HepG2 (cell line): ENCODE measurements around the gene AVPR2. TPM values are rescaled to one million over a fixed set of nuclear protein-coding genes. Genes with fewer than 3 reads are reported as not detected.

ENCODE experiments used
- ATAC-seq: fragments of 200-7000 bp; cut with Tn5 transposase; 3 replicates; pipeline ENCODE4 v1.9.1; 2020; ENCODE audit warnings: mild to moderate bottlenecking, moderate library complexity
- BruUV-seq: library from RNA; stranded (reverse); fragments of 400-500 nt; replicated peaks from 2 replicates; lab custom pipeline; 2021; lab: Mats Ljungman, UMichigan
- CTCF ChIA-PET: fragments of 300-600 bp; formaldehyde crosslinking; extraction: SDS; loops from one replicate; lab custom pipeline; 2021; ENCODE audit warnings: low total read pairs, inconsistent platforms, low intra/inter-chr PET ratio; lab: Yijun Ruan, JAX
- POLR2A ChIA-PET: fragments of 350-600 bp; sonication (Branson Sonifier 250); formaldehyde crosslinking; loops from one replicate; lab custom pipeline; 2020; ENCODE audit warnings: antibody characterized with exemption, inconsistent platforms; lab: Yijun Ruan, JAX
- DNase-seq: peaks from one replicate; pipeline ENCODE4 v3.0.0-alpha.2; 2015; ENCODE audit warnings: low spot score
- FAIRE-seq: peaks from 3 replicates; lab custom pipeline; 2011; peaks lifted over from hg19 to GRCh38; lab: Jason Lieb, UNC
- H2AFZ ChIP-seq: one replicate; pipeline ENCODE4 v1.6.1; 2011; ENCODE audit warnings: low read length, inconsistent platforms
- H3K27ac ChIP-seq: fragments of 300-600 bp; 3 replicates; pipeline ENCODE4 v1.8.0; 2011; ENCODE audit warnings: mixed run types, mild to moderate bottlenecking, mixed read lengths, low read length, inconsistent platforms; ENCODE audit not compliant: insufficient read depth; ENCODE audit errors: extremely low read length
- H3K27me3 ChIP-seq, 2 experiments: fragments of 200-600 bp in 1 of 2; 2 replicates in 1 of 2; 3 replicates in 1 of 2; pipeline versions ENCODE4 v1.6.0 to v1.8.0; 2011; ENCODE audit warnings: low read length in 2 of 2, mild to moderate bottlenecking in 2 of 2, moderate library complexity in 2 of 2, inconsistent platforms in 1 of 2; ENCODE audit not compliant: insufficient read depth in 2 of 2, control insufficient read depth in 1 of 2
- H3K36me3 ChIP-seq, 2 experiments: fragments of 200-600 bp in 1 of 2; replicated peaks in 1 of 2; 2 replicates in 1 of 2; 3 replicates in 1 of 2; pipeline versions ENCODE4 v1.5.1 to v1.8.0; 2011; ENCODE audit warnings: low read length in 2 of 2, inconsistent platforms in 1 of 2; ENCODE audit not compliant: insufficient read depth in 2 of 2, control insufficient read depth in 1 of 2
- H3K4me1 ChIP-seq: 2 replicates; pipeline ENCODE4 v1.5.1; 2012; ENCODE audit warnings: low read length, inconsistent platforms; ENCODE audit not compliant: insufficient read depth
- H3K4me2 ChIP-seq: 2 replicates; pipeline ENCODE4 v1.6.0; 2011; ENCODE audit warnings: low read depth, low read length, inconsistent platforms
- H3K4me3 ChIP-seq, 3 experiments: fragments of 200-600 bp in 1 of 3; sonication (generic), shearing (Covaris generic) in 1 of 3; replicated peaks in 1 of 3; 2 replicates each; pipeline ENCODE4 v1.5.1; 2011 to 2016; ENCODE audit warnings: low read length in 3 of 3, inconsistent platforms in 2 of 3, low read depth in 2 of 3, mild to moderate bottlenecking in 2 of 3, control low read depth in 1 of 3, mixed read lengths in 1 of 3; ENCODE audit not compliant: insufficient read depth in 1 of 3
- H3K79me2 ChIP-seq: one replicate; pipeline ENCODE4 v1.6.1; 2011; ENCODE audit warnings: low read length, inconsistent platforms; ENCODE audit not compliant: insufficient read depth
- H3K9ac ChIP-seq: 2 replicates; pipeline ENCODE4 v1.6.0; 2011; ENCODE audit warnings: mild to moderate bottlenecking, low read depth, low read length, inconsistent platforms; ENCODE audit not compliant: insufficient read depth
- H3K9me3 ChIP-seq: 2 replicates; pipeline ENCODE4 v1.5.1; 2012; ENCODE audit warnings: mild to moderate bottlenecking, low read length
- H4K20me1 ChIP-seq: 2 replicates; pipeline ENCODE4 v1.6.0; 2011; ENCODE audit warnings: inconsistent platforms, mild to moderate bottlenecking, low read length, moderate library complexity; ENCODE audit not compliant: insufficient read depth
- ATF4 ChIP-seq, 2 experiments: fragments of 450-650 bp in 1 of 2; sonication (generic) in 1 of 2; formaldehyde crosslinking; IDR thresholded peaks; 2 replicates each; pipeline versions ENCODE4 v1.5.0 to v1.8.0; 2020 to 2022; ENCODE audit warnings: mild to moderate bottlenecking in 1 of 2, missing genetic modification reagents in 1 of 2
- CBX2 ChIP-seq, 2 experiments: fragments of 200-600 bp in 1 of 2; sonication (generic); formaldehyde crosslinking in 1 of 2; IDR thresholded peaks; 2 replicates each; pipeline versions ENCODE4 v1.7.0 to v1.8.1; 2018 to 2022; ENCODE audit warnings: low read depth in 2 of 2, low read length in 1 of 2, mild to moderate bottlenecking in 1 of 2, missing genetic modification reagents in 1 of 2
- RXRB ChIP-seq: IDR thresholded peaks from 2 replicates; pipeline ENCODE4 v1.6.1; 2016; ENCODE audit warnings: borderline replicate concordance, missing genetic modification reagents, missing compliant biosample characterization
- SOX6 ChIP-seq, 2 experiments: fragments of 450-650 bp in 1 of 2; sonication (generic) in 1 of 2; formaldehyde crosslinking in 1 of 2; IDR thresholded peaks; 2 replicates each; pipeline versions ENCODE4 v1.4.0 to v1.6.1; 2017 to 2020; ENCODE audit warnings: antibody characterized with exemption in 1 of 2, mild to moderate bottlenecking in 1 of 2, missing genetic modification reagents in 1 of 2
- ZNF563 ChIP-seq: sonication (generic); formaldehyde crosslinking; IDR thresholded peaks from 2 replicates; pipeline ENCODE4 v1.8.0; 2022; ENCODE audit warnings: mild to moderate bottlenecking, moderate library complexity, missing genetic modification reagents
- ZNF891 ChIP-seq: sonication (generic); formaldehyde crosslinking; IDR thresholded peaks from 2 replicates; pipeline ENCODE4 v1.5.0; 2020; ENCODE audit warnings: mild to moderate bottlenecking, missing genetic modification reagents
- WGBS: methylation state at CpG from one replicate; pipeline ENCODE4 v1.1.6; 2017; ENCODE audit warnings: low lambda C conversion rate; 5-methylcytosine and 5-hydroxymethylcytosine counted together
- in situ Hi-C: cut with HindIII; loops from 2 replicates; pipeline ENCODE4 v1.10.0; 2017; ENCODE audit warnings: low pct_unique_long_range_greater_than_20kb; ENCODE audit not compliant: extremely low pct_ligation_motif_present
- intact Hi-C: fragments of 100-400 bp; cut with micrococcal nuclease; formaldehyde crosslinking; loops from one replicate; pipeline ENCODE4 v1.10.0; 2022; ENCODE audit not compliant: unreplicated experiment
- polyA plus RNA-seq, 8 experiments: library from polyadenylated mRNA; depleted of rRNA in 3 of 8; stranded (reverse) in 7 of 8; unstranded in 1 of 8; fragments of >200 nt; fragmentation: Illumina TruSeq in 4 of 8; extraction: Trizol in 4 of 8; gene quantifications; 2 replicates each; pipeline versions ENCODE4 v1.2.1 to v1.2.3, GENCODE V29; 2011 to 2016; ENCODE audit warnings: low read depth in 4 of 8, missing spikeins in 1 of 8, mixed read lengths in 1 of 8; ENCODE audit not compliant: insufficient read depth in 1 of 8
- total RNA-seq, 5 experiments: library from RNA; depleted of rRNA; stranded (reverse); fragments of >200 nt; fragmentation: Illumina TruSeq; extraction: Trizol; gene quantifications; 2 replicates each; pipeline ENCODE4 v1.2.3, GENCODE V29; 2016; ENCODE audit warnings: low read depth in 1 of 5
- TF ChIP-seq, protein P1 (sequence below): sonication (generic); IDR thresholded peaks from 2 replicates; pipeline ENCODE4 v1.6.1; 2016; ENCODE audit warnings: low read depth, borderline replicate concordance

The AVPR2 gene
- total and polyA plus RNA-seq, 2 of the 13 experiments (the other 11 are each of a cell fraction or from before 2014, with no cell fraction given) = not detected

DNA sequence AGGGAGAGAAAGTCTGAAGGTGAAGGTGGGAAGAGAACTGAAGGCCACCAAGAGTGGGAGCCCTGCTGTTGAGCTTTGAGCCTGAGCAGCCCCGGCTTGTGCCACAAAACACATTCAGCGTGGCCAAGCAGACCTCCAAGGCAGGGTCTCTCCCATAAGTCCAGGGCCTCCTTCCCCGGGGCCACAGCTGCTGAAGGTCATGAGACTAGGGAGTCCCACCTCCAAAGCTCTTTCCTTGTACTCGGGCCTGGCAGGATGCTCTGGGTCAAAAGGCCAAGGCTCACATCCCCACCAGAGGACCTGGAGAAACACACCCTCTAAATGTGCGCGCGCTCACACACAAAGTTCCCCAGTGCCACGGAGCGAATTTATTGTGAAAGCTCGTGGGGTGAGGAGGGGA, 25.1 kb downstream of the AVPR2 start:
- Histone ChIP-seq H2AFZ (no peak overlapping the region), H3K79me2 (peaks cover 9% of the 10 kb centered on the region), H3K27ac (no peak overlapping the region), H3K27me3 (no peaks in the 10 kb centered on the region), H3K9ac (no peak overlapping the region), H3K36me3 (peaks cover 1 to 8% of the 10 kb centered on the region in 2 experiments; a peak in 1 of 5 replicates), H3K4me2 (no peak overlapping the region), H3K4me1 (peaks cover 38% of the 10 kb centered on the region), H3K4me3 (no peak overlapping the region), H4K20me1 (no peaks in the 10 kb centered on the region), H3K9me3 (no peaks in the 10 kb centered on the region)
- intact Hi-C loops = no loop called here
- POLR2A ChIA-PET = interaction anchor here (4.2 kb wide), 1 partner anchor 17 kb away, joined by 82 read pairs; the partner anchor contains the start of gene RENBP
- DNase-seq (no peak), FAIRE-seq (no peak), ATAC-seq (no peak)
- WGBS = 80% methylated on average over 1 of the region's 10 CpGs
- no TSS peak for BruUV-seq
- CTCF ChIA-PET = no interaction called here
- in situ Hi-C loops = no loop called here
- TF ChIP-seq RXRB (CRISPR knock-in tag) (no peak), ZNF563 (CRISPR knock-in tag) (no peak), SOX6 (IDR thresholded peaks at IDR 0.05) (no peak), SOX6 (CRISPR knock-in tag; IDR thresholded peaks at IDR 0.05) (no peak), ATF4 (CRISPR knock-in tag; IDR thresholded peaks at IDR 0.05) (no peak), ZNF891 (CRISPR knock-in tag) (no peak), CBX2 (IDR thresholded peaks at IDR 0.05; ENCODE audit: low read depth, low read length) (no peak), CBX2 (CRISPR knock-in tag; IDR thresholded peaks at IDR 0.05; ENCODE audit: low read depth) (no peak)
- TF ChIP-seq, protein P1, sequence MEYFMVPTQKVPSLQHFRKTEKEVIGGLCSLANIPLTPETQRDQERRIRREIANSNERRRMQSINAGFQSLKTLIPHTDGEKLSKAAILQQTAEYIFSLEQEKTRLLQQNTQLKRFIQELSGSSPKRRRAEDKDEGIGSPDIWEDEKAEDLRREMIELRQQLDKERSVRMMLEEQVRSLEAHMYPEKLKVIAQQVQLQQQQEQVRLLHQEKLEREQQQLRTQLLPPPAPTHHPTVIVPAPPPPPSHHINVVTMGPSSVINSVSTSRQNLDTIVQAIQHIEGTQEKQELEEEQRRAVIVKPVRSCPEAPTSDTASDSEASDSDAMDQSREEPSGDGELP = no peak
